Measurements from ENCODE around the gene ASB15. TPM values are rescaled to one million over a fixed set of nuclear protein-coding genes. Genes with fewer than 3 reads are reported as not detected.

The ASB15 gene
- total and polyA plus RNA-seq, 2 of the 8 experiments (the other 6 are each of a cell fraction or from before 2014, with no cell fraction given), result not detected

DNA sequence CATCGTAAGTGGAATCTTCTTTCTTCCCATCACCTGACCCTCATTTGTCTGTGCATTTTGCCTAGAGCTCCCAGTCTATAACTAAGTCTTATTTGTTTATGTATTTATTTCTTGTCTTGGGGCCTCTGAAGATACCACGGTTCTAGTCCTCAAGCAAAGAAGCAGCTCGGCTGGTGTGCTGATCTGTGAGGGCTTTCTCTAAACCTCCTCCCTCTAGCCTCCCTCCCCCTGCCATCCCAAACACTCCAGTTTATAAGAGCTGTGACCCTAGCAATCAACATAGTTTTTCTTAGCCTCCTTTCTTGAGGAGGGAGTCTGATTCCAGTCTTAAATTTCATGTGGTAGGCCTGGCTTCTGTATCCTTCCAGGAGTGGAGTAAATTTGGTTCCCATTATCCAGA lies 28.3 kb upstream of the ASB15 start (continued):
- TF ChIP-seq CEBPB (IDR thresholded peaks at IDR 0.05; ENCODE audit: low read depth, low read length) (no peak), CBX5 (IDR thresholded peaks at IDR 0.05; ENCODE audit: low read depth, low read length) (no peak), RFX5 (IDR thresholded peaks at IDR 0.05; ENCODE audit: borderline replicate concordance, low read depth, low read length) (no peak), TBP (IDR thresholded peaks at IDR 0.05; ENCODE audit: low read depth, low read length) (no peak), TAF7 (optimal IDR thresholded peaks at IDR 0.05; ENCODE audit: borderline replicate concordance, low read depth, low read length) (no peak), MAFK (IDR thresholded peaks at IDR 0.05; ENCODE audit: low read depth, low read length) (no peak), TAF1 (IDR thresholded peaks at IDR 0.05; ENCODE audit: low read depth, low read length) (no peak), NRF1 (IDR thresholded peaks at IDR 0.05; ENCODE audit: low read depth, low read length) (no peak)
